ENCODE measurements around the gene SLIT3.

Gene SLIT3

DNA sequence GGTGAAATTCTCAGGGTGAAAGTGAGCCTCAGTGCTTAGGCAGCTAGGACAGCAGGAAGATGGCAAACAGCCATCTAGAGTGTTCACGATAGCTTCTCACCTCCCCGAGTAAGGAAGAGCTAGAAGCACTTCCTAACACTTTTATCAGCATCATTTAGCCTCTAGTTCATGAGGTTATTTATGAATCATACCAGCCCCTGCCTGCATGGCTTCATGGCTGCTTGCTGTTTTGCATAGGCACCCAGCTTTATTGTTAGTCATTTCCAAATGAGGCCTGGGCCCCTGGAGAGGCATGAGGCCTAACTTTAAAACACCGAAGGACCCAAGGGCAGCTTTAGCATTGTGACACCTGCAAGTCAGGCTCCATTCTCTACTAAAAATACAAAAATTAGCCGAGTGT is 586.9 kb downstream of the SLIT3 start:
- no peak for DNase-seq

DNA sequence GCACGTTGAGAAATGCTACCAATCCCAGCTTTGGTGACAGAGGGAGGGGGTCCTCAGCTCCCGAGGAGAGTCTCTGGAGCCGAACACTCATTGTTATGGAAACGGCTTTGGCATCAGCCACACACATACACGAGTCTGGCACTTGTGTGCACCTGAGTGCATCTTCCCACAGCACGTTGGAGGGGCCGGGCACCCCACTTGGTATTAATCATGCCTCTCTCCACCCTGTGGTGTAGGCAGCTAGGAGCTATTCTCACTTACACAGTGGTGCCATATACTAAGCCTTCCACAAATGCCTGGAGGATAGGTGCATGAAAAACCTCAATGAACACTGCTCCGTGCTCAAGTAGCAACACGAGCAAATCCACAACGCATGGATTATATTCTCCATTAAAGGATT is 587.9 kb downstream of the SLIT3 start:
- DNase-seq = no peak

DNA sequence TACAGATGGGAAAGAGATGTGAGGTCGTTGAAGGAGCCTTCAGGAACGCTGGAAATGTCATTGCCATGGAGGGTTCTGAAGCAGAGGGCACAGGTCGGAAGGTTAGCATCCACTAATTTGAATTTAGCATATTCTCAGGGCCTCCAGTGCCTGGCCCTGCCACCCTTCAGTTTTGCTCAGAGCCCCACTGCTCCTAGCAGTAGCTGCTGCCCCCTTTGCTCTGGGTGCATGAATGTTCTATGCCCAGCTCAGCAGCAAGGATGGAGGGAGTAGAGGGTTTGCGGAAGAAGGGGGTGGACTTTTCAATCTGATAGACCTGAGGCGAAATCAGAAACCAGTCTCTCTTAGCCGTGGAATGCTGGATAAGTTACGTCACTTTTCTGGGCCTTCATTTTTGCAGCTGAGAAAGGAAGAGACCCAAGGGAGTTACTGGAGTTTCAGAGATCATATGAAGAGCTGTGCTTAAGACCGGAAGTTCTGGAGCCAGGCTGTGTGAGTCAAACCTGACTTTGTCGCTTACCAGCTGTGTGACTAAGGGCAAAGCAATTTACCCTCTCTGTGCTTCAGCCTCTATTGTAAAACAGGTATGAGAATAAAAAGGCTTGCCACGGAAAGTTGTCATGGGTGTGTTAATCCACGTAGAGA is 588.5 kb downstream of the SLIT3 start:
- DNase-seq = no peak

DNA sequence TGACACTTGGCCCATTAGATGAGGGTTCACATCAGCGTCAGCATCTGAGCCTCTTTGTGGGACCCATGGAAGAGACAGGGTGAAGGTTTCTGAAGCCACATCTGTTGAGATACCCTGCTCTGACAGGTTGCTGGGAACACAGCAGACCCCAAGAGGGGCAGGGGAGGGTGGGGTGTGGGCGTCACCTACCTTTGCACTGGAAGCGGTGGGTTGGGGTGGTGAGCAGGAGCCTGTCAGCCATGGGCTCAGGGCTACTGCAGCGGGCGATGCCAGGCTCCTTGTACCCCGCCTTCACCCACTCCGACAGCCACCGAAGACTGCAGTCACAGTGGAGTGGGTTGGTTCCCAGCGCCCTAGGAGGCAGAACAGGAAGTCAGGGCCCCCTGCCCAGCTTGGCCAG is 590.2 kb downstream of the SLIT3 start:
- DNase-seq = no peak

DNA sequence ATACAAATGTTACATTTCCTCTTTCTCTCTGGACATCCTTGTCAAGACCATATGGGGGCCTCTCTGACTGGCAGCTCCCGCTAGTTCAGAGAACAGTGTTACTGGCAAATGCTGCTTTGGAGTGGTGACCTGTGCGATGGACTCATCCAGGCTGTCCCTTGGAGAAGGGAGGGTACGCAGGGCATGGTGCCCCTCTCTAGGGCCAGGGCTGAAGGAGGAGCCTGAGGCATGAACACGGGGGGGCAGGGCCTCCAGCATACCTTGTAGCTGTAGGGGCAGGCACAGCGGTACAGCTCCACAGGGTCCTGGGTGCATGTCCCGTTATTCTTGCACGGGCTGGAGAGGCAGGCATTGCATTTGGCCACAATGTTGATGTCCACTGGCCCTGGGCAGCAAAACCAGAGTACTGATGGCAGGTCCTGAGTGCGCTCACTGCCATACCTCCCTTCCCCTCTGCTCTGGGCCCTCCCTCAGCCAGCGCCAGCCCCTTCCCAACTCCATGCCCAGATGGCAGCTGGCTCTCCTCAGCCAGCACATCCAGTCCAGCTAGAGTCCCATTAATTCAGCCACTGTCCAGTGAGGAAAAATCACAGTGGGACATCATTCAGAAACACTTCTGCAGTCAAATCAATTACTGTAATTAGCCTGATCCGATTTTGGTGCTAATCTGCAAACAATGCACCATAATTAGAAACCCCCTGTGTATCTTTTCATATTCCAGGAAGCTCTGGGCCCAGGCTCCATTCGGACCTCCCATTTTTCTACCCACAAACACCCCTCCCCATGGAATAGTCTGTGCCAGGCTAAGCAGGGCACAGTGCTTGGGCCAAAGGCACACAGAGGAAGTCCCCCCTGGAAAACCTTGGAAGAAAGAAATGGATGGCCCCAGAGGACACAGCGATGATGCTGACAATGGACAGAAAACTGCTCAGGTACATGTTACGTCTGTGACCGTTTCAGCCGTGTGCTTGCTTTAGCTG is 592.9 kb downstream of the SLIT3 start:
- no peak for DNase-seq

DNA sequence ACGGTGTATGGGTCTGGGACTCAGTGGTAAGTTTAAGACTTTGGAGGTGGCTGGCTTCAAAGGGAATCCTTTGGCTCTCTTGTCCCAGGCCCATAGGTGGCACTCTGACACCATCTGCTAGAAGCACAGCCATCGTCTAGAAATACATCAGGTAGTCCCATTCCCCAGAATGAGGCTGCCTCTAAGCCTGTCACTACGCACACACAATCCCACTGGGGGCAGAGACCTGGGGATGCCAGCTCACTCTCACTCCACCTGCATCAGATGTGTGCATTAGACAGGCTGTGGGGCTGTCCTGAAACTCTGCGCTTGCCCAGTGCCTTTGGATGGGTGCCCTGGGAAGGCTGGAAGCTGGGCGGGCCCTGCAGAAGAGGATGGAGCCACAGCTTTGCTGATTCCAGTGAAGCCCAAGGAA is 594.3 kb downstream of the SLIT3 start:
- DNase-seq = no peak

DNA sequence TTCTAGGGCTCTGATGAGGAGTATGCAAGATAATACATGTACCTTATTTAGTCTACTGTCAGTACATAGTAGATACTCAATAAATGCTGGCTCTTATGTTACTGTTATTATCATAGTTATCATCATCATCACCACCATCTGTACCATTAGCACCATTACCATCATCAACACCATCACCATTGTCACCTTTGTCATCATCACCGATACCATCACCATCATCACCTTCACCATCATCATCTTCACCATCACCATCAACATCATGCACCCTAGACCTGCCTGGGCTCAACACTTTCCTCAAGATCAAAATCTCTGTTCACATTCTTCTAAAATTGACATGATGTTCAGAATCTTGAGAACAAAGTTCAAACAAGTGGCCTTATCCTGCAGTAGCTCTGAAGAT is 595.6 kb downstream of the SLIT3 start:
- no peak for DNase-seq

DNA sequence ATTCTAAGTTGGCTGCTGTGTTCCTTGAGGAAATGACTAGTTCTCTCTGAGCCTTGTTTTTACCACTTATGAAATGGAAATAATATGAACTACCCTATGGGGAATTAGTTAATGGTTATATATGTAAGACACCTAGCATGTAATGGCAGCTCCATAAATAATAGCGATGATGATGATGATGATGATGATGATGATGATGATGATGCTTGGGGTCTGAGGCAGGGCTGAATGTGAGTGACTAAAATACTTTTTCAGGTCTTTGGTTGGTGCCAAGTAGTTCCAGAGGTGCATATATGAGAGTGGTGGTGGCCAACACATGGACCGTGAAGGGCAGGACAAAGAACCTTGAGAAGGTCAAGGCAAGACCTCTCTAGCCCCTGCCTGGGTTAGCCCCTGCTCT is 598.4 kb downstream of the SLIT3 start:
- DNase-seq = no peak

DNA sequence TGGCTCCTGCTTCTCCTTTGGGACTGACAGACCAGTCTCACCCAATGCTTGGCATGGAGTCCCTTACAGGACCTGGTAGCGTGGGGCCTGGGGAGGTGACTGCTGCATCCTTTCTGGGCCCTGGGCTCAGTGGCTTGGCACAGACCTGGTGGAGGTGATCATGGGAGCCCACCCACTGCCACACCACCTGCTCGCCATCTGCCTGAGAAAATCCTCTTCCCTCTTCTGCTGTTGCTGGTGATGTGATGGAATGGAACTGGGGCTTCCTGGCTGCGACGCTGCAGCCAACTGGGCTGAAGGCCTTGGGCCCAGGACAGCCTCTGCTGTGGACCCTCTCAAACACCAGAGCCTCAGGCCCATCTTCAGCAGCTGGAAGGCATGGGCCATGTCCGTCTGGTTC is 599.3 kb downstream of the SLIT3 start:
- DNase-seq = no peak

DNA sequence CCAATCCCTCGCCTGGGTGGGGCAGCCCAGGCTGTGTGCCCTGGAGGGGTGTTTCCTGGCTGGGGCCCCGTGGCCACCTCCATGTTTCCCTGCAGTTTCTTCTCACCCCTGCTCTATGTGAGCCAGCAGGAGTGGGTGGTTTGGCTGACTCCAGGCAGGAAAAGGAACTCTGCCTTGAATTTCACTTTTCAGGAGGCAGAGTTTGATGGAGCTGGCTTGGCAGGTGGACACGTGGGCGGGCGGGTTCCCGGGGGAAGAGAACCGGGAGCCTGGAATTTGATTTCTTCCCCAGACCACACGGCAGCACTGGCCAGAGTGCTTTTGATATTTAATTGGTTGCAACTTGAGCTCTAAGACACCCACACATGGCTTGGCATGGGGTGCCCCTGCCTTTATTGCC is 601.9 kb downstream of the SLIT3 start:
- no peak for DNase-seq

DNA sequence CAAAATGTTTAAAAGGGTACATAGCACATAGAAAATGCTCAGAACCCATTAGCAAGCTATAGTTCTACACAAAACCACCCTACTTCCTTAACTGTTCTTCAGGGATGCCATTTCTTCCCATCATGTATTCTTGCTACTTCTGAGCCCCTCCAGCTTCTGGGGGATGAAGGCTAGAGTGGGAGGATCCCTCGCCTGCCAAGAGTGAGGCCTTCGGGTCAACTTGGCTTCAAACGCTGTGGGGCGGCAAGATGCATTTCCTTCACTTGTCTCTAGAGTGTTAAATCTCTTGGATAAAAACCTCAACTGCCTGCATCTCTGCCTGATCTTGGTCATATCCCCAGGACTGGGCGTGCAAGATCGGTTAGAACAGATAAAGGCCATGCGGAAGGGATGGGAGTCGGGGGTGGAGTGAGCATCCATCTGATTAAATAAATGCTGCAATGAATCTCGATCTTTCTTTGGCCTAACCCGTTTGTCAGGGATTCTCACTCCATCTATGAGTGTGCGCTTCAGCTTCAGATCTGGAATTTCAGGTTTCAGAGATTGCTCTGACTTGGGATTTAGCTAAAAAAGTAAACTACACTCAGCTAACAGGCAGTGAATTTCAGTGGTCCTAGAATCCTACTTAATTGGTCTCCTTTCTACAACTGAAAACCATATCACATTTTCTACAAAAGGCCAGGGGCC is 603.8 kb downstream of the SLIT3 start:
- no peak for DNase-seq

DNA sequence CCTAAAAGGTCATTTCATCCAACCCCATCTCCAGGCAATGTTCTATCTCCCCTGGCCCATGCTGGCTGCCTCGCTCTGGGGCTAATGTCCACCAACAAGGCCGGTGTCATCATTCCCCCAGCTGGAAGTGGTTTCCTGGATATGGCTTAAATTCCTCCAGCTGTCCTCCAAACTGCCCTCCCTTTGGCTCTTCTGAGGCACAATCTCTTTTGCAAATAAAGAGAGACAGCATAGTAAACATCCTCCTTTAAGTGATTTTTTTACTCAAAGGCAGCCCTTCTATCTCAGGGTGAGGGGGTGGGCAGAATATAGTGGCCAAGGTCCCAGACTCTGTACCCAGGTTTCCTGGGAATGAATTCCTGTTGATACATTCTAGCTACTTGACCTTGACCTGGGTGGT is 604.3 kb downstream of the SLIT3 start:
- no peak for DNase-seq

DNA sequence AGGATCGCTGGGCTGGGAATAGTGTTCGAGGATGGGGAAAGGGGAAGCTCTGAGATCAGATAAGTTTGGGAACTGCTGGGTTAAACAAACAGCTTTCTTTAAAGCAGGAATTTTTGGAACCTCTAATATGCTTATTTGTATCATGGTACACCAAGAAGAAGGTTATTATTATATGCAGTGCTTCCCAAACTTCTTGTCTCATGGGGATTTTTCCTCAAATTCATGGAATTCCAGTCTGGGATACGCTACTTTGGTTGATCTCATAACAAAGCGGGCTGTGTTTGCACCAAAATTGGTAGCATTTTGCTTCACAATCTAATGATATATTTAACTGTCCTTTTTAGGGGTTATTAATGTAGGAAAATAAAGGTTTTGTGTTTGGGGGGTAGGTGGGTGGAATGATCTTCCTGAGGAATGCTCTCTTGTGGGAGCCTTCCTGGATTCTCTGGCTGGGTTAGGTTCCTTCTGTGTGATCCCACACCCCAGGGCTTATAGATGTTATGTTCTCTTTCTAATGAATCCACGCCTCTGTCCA is 605.6 kb downstream of the SLIT3 start:
- no peak for DNase-seq

DNA sequence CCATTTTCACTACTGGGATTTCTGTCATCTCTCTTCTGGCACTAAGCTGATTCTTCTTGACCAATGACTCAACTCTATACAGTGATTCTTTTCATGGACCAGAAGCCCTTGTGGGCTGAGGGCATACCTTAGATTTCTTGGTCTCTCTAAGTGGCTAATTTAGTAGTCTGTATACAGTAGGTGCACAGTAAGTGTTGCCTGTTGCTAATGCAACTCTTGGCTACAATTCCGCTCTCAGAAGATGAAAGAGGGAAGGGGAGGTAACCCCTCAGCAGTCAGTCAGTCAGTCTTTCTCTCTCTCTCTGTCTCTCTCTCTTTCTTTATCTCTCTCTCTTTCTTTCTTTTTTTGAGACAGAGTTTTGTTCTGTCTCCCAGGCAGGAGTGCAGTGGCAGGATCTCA is 606.6 kb downstream of the SLIT3 start:
- DNase-seq = no peak

DNA sequence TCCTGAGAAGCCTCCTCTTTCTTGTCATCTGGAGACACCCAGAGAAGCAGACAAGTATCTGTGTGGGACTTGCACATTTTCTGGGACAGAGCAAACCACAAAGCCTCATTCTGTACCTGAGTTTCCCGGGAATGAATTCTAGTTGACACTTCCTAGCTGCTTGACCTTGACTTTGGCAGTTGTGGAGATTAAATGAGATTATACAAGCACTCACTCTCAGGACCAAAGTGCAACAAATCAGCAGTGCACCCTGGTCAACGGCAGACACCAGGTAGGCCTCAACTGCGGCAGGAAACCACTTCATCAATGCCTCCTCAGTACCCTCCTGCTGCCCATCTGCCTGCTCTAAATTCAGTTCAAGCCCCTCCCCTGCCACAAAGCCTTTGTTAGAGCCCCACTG is 607.1 kb downstream of the SLIT3 start:
- no peak for DNase-seq

DNA sequence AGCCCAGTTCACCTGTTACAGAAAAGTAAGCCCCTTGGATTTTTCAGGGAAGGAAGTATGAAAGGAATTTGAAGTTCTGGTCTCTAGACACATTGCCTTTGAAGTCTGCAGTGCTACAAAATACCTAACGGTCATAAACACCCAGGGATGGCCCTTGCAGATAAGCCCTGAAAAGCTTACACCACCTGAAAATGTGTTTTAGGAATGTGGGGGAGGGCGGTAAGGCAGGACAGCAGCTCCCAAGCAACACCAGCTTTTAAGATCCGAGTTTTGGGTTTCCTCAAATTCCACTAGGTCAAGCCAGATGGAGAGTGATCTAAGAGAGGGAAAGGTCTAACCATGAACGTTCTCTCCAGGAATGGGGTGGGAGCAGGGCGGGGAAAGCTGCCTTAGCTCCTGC is 607.6 kb downstream of the SLIT3 start:
- no peak for DNase-seq

DNA sequence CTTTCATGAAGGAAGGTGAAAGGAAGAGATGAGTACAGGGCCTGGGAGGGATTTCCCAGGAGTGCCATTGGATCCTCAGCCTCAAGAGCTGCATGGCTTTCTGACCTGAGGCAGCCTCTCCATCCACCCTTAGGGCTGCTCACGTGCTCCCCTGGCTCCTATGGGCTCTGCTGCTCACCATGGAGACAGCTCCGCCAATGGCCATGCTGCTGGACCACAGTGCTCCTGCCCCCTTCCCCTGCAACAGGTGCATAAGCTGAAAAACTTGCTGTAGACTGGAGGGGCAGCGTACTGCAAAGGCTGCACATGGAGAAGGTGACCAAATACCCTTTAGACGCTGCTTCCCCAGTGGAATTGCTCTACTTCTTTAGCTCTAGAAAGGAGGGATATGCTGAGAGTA is 609.0 kb downstream of the SLIT3 start:
- no peak for DNase-seq

DNA sequence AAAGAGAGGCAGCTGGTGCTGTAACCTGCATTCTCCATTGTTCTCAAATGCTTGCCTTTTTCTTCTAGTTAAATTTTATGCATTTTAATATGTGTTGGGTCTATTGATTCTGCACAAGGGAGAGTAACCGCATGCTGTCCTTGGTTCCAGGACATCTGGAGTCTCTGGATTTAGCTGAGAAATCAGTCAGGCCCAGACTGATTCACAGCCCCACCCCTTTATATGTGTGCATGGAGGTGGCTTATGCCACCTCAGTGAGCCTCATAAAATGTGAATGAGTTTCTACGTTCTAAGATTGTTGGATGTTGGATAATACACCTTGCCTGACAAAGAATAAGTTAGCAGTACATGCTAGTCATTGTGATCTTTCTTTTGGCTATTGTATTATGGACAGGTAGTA is 611.7 kb downstream of the SLIT3 start:
- no peak for DNase-seq

DNA sequence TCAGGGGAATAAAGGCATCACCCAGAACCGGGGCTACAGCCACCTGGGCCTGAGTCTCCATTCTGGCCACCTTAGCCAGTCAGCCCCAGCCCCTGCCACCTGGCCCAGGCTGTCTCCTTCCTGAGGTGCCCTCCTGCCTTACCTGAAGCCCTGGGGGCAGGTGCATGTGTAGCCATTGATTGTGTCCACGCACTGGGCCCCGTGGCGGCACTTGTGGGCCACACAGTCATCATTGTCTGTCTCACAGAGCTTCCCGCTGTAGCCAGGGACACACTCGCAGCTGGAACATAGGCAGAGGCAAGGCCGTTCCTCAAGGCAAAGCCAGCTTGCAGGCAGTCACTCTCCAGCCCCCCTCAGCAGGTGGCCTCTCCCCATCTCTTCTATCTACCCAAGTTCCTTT is 614.1 kb downstream of the SLIT3 start:
- no peak for DNase-seq

DNA sequence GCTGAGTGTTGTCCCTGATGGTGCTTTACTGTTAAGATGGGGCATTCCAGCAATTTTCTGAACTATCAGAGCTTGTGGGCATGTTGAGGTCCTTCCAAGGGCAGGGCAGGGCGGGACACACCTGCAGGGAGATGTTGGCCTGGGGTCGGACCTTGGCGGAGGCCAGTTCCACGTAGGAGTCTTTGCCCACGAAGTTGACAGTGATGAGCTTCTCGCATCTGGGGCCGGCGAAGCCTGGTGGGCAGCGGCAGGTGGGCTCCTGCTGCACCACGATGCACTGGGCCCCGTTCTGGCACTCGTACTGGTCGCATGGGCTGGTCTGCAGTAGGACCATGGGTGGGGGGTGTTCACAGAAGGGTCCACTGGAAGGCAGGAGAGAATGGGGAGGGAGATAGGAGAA is 615.4 kb downstream of the SLIT3 start:
- DNase-seq = no peak

DNA sequence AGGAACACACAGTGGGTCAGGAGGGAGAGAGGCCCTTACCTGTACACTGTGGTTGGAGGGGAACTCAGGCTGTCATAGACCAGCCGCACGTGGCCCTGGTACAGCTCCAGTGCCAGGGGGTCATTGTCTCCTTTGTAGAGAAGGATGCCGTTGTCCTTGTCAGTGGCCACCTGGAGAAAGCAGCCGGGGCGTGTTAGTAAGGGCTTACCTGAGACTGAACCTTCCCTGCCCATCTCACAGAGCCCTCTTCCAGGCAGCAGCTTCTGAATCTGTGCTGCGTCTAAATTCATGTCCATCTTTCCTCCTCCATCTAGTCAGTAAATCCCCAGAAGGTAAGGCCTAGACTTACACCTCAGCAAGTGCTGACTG is 617.0 kb downstream of the SLIT3 start:
- no peak for DNase-seq

DNA sequence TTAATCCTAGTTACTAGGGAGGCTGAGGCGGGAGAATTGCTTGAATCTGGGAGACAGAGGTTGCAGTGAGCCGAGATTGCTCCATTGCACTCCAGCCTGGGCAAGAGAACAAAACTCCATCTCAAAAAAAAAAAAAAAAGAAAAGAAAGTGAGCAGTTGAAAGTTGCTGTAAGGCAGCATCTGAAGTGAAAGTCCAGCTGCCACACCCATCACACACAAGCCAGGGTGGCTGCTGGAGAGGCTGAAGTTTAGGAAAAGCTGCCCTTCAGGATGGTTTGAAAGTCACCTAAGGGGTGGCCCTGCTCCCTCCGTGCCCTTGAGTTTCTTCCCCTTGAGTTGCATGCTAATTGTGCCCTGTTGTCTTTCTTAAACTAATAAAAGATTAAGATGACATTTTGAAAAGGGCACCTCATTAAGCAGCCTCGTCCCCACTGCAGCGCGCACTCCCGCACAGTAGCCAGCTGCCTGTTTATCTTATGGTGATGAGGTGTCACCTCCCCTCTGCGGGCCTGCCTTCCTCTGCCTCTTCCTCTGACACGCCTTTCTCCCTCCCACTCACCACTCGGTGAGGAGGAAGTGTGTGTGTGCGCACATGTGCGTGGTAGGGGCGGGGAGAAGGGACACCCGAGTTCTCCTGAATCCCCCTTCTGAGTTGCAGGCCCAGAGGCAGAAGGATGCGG is 617.6 kb downstream of the SLIT3 start:
- DNase-seq = peak; percentile 37

DNA sequence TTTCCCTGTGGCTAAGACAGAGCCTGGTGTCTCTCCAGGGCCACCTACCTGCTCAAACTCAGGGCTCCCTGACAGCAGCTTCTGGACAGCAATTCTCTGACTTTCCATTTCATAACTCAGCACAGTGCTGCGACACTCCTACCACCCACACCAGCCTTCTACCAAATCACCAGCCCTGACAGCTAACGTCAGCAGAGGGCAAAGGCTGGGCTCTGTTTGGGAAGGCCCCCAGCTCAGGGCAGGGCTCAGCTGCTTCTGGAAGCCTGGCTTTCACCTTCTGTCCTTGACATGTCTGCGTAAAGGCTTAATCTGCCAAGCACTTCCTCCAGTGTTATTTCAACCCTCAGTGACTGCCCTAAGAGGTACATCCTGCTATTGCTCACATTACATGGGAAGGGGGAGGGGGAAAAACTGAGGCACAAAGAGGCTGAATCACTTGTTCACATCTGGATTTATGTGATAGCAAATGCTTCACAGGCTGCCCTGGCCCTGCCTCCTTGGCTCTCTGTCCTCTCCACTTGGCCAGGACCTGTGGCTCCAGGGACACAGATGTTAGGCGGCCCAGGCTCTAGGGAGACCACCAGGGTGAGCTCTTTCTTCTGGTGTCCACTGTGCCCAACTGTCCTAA is 619.3 kb downstream of the SLIT3 start:
- no peak for DNase-seq

All from activated CD8-positive, alpha-beta memory T cell treated with anti-CD3 and anti-CD28 coated beads, Interleukin-2, amount 50 U/mL, for 4 hours (primary cell).